ENCODE results near the gene NTM.

Gene NTM

DNA sequence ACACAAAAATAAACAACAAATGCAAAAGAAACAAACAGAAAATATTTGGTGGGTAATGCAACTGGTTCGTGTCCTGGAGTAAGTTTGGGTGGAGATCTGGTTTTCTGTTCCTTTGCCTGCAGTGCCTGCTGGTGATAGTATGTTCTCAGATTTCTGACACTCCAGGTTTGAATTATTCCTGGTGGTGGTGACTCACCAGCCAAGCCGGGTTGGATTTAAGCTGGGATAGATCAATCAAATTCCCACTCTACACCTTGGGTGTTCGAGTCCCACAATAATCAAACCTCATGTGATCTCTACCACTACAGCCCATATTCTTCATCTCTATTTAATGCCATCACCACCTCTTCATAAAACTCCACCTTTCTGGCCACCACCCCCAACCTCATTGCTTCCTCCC lies 421.8 kb downstream of the NTM start:
- Histone ChIP-seq H3K27ac (ENCODE audit: extremely low read depth, low read depth, low read length) (no peak overlapping the region), H3K9me3 (ENCODE audit: control insufficient read depth, insufficient read depth, low read depth, low read length) (no peaks in the 10 kb centered on the region), H3K4me3 (ENCODE audit: low read depth, low read length) (no peak overlapping the region), H3K4me1 (ENCODE audit: control insufficient read depth, insufficient read depth, low read length) (no peaks in the 10 kb centered on the region), H3K36me3 (ENCODE audit: control insufficient read depth in 2 of 2, insufficient read depth in 1 of 2, low read length in 2 of 2) (no peaks in the 10 kb centered on the region)
- POLR2A ChIA-PET = no interaction called here
- TF ChIP-seq ZSCAN4 (tag by site-specific recombination; IDR thresholded peaks at IDR 0.05) (no peak), ZNF791 (tag by site-specific recombination; IDR thresholded peaks at IDR 0.05) (no peak), ZNF394 (tag by site-specific recombination; IDR thresholded peaks at IDR 0.05; ENCODE audit: borderline replicate concordance) (no peak), ZNF555 (tag by site-specific recombination; conservative IDR thresholded peaks at IDR 0.05) (no peak), ZNF391 (tag by site-specific recombination; IDR thresholded peaks at IDR 0.05; ENCODE audit: borderline replicate concordance, low read depth) (no peak), ZNF704 (tag by site-specific recombination; IDR thresholded peaks at IDR 0.05) (no peak), ZEB2 (tag by site-specific recombination; IDR thresholded peaks at IDR 0.05) (no peak), KLF17 (tag by site-specific recombination; IDR thresholded peaks at IDR 0.05) (no peak)
- CTCF ChIA-PET = no interaction called here

DNA sequence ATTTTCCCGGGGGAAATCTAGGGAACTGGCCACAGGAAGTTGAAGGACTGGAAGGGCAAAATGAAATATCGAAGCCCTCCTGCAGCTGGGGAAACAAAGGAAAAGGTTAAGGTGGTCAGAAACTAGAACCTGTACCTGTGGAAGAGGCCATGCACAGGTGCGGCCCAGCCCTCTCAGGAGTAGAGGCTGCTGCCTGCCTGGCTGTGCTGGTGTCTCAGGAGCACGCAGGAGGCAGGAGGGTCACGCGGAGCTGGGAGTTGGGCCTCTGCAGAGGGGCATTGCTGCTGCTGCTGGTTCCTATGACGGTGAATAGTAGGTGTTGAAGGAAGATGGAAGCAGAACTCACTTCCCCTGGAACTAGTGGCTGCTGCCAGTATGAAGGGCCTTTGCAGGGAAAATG lies 425.7 kb downstream of the NTM start:
- H3K36me3 ChIP-seq (ENCODE audit: control insufficient read depth in 2 of 2, insufficient read depth in 1 of 2, low read length in 2 of 2) = no peaks in the 10 kb centered on the region
- CTCF ChIA-PET = no interaction called here
- POLR2A ChIA-PET = no interaction called here
- TF ChIP-seq, protein P1, sequence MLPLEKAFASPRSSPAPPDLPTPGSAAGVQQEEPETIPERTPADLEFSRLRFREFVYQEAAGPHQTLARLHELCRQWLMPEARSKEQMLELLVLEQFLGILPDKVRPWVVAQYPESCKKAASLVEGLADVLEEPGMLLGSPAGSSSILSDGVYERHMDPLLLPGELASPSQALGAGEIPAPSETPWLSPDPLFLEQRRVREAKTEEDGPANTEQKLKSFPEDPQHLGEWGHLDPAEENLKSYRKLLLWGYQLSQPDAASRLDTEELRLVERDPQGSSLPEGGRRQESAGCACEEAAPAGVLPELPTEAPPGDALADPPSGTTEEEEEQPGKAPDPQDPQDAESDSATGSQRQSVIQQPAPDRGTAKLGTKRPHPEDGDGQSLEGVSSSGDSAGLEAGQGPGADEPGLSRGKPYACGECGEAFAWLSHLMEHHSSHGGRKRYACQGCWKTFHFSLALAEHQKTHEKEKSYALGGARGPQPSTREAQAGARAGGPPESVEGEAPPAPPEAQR (tag by site-specific recombination; IDR thresholded peaks at IDR 0.05) = no peak
- TF ChIP-seq ZBTB1 (tag by site-specific recombination; IDR thresholded peaks at IDR 0.05) (no peak), ZBTB8A (tag by site-specific recombination; IDR thresholded peaks at IDR 0.05) (no peak), ZNF704 (tag by site-specific recombination; IDR thresholded peaks at IDR 0.05) (no peak), MYNN (tag by site-specific recombination; IDR thresholded peaks at IDR 0.05; ENCODE audit: borderline replicate concordance) (no peak), ZNF514 (tag by site-specific recombination; IDR thresholded peaks at IDR 0.05) (no peak), REPIN1 (tag by site-specific recombination; IDR thresholded peaks at IDR 0.05; ENCODE audit: low read depth) (no peak), ZNF785 (tag by site-specific recombination; IDR thresholded peaks at IDR 0.05) (no peak), ZNF138 (tag by site-specific recombination; IDR thresholded peaks at IDR 0.05; ENCODE audit: borderline replicate concordance) (no peak), ZNF18 (tag by site-specific recombination; IDR thresholded peaks at IDR 0.05) (no peak), ZNF155 (tag by site-specific recombination; IDR thresholded peaks at IDR 0.05) (no peak)
- TF ChIP-seq, protein P2, sequence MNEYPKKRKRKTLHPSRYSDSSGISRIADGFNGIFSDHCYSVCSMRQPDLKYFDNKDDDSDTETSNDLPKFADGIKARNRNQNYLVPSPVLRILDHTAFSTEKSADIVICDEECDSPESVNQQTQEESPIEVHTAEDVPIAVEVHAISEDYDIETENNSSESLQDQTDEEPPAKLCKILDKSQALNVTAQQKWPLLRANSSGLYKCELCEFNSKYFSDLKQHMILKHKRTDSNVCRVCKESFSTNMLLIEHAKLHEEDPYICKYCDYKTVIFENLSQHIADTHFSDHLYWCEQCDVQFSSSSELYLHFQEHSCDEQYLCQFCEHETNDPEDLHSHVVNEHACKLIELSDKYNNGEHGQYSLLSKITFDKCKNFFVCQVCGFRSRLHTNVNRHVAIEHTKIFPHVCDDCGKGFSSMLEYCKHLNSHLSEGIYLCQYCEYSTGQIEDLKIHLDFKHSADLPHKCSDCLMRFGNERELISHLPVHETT (tag by site-specific recombination; IDR thresholded peaks at IDR 0.05) = no peak
- TF ChIP-seq, protein P3, sequence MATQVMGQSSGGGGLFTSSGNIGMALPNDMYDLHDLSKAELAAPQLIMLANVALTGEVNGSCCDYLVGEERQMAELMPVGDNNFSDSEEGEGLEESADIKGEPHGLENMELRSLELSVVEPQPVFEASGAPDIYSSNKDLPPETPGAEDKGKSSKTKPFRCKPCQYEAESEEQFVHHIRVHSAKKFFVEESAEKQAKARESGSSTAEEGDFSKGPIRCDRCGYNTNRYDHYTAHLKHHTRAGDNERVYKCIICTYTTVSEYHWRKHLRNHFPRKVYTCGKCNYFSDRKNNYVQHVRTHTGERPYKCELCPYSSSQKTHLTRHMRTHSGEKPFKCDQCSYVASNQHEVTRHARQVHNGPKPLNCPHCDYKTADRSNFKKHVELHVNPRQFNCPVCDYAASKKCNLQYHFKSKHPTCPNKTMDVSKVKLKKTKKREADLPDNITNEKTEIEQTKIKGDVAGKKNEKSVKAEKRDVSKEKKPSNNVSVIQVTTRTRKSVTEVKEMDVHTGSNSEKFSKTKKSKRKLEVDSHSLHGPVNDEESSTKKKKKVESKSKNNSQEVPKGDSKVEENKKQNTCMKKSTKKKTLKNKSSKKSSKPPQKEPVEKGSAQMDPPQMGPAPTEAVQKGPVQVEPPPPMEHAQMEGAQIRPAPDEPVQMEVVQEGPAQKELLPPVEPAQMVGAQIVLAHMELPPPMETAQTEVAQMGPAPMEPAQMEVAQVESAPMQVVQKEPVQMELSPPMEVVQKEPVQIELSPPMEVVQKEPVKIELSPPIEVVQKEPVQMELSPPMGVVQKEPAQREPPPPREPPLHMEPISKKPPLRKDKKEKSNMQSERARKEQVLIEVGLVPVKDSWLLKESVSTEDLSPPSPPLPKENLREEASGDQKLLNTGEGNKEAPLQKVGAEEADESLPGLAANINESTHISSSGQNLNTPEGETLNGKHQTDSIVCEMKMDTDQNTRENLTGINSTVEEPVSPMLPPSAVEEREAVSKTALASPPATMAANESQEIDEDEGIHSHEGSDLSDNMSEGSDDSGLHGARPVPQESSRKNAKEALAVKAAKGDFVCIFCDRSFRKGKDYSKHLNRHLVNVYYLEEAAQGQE (tag by site-specific recombination; IDR thresholded peaks at IDR 0.05) = no peak
- H3K9me3 ChIP-seq (ENCODE audit: control insufficient read depth, insufficient read depth, low read depth, low read length) = no peaks in the 10 kb centered on the region
- H3K4me3 ChIP-seq (ENCODE audit: low read depth, low read length) = no peak overlapping the region
- no peak overlapping the region for H3K27ac ChIP-seq (ENCODE audit: extremely low read depth, low read depth, low read length)
- no peaks in the 10 kb centered on the region for H3K4me1 ChIP-seq (ENCODE audit: control insufficient read depth, insufficient read depth, low read length)

Measured in HEK293 (cell line).